K562 (cell line): Measurements from ENCODE around the gene ATG14. TPM values are rescaled to one million over a fixed set of nuclear protein-coding genes. Genes with fewer than 3 reads are reported as not detected.

ENCODE experiments used
- ATAC-seq: fragments of 200-7000 bp; cut with Tn5 transposase; 3 replicates; pipeline ENCODE4 v1.9.1; 2020; ENCODE audit warnings: moderate library complexity
- BruUV-seq: library from RNA; stranded (reverse); fragments of 400-500 nt; replicated peaks from 2 replicates; lab custom pipeline; 2021; lab: Mats Ljungman, UMichigan
- CTCF ChIA-PET: fragments of 300-600 bp; formaldehyde crosslinking; extraction: SDS; loops from one replicate; lab custom pipeline; 2021; ENCODE audit warnings: low intra/inter-chr PET ratio; lab: Yijun Ruan, JAX
- POLR2A ChIA-PET: fragments of 300-600, 350-650 bp; sonication (Branson Sonifier 250); formaldehyde crosslinking; extraction: SDS; loops from one replicate; lab custom pipeline; 2021; ENCODE audit warnings: antibody characterized with exemption, inconsistent platforms; lab: Yijun Ruan, JAX
- DNase-seq, 4 experiments: peaks; one replicate each; pipeline versions ENCODE4 v3.0.0 to v3.0.0-alpha.2; 2011 to 2018; ENCODE audit warnings: low spot score in 3 of 4, mixed read lengths in 3 of 4; ENCODE audit errors: extremely low read depth in 1 of 4
- FAIRE-seq: peaks from 2 replicates; lab custom pipeline; 2011; peaks lifted over from hg19 to GRCh38; lab: Jason Lieb, UNC
- H2AFZ ChIP-seq: 2 replicates; pipeline ENCODE4 v1.6.0; 2011; ENCODE audit warnings: low read depth, low read length, control low read depth, inconsistent platforms
- H3K27ac ChIP-seq: fragments of 200-600 bp; 3 replicates; pipeline ENCODE4 v1.8.0; 2011; ENCODE audit warnings: low read depth, mild to moderate bottlenecking, control low read depth, inconsistent platforms, low read length, moderate library complexity, mixed read lengths; ENCODE audit errors: extremely low read depth
- H3K27me3 ChIP-seq, 2 experiments: fragments of 300-600 bp in 1 of 2; 2 replicates in 1 of 2; 3 replicates in 1 of 2; pipeline versions ENCODE4 v1.6.0 to v1.8.0; 2011; ENCODE audit warnings: inconsistent platforms in 2 of 2, low read length in 2 of 2, mild to moderate bottlenecking in 1 of 2, mixed read lengths in 1 of 2, moderate library complexity in 1 of 2; ENCODE audit not compliant: control insufficient read depth in 2 of 2, insufficient read depth in 2 of 2
- H3K36me3 ChIP-seq: fragments of 300-600 bp; 3 replicates; pipeline ENCODE4 v1.8.0; 2011; ENCODE audit warnings: mild to moderate bottlenecking, low read length, inconsistent platforms; ENCODE audit not compliant: control insufficient read depth, insufficient read depth
- H3K4me1 ChIP-seq, 2 experiments: fragments of 200-600 bp in 1 of 2; replicated peaks in 1 of 2; 2 replicates in 1 of 2; 3 replicates in 1 of 2; pipeline versions ENCODE4 v1.5.1 to v1.8.0; 2011; ENCODE audit warnings: inconsistent platforms in 2 of 2, low read length in 2 of 2, mild to moderate bottlenecking in 1 of 2, mixed read lengths in 1 of 2, moderate library complexity in 1 of 2; ENCODE audit not compliant: control insufficient read depth in 2 of 2, insufficient read depth in 2 of 2
- H3K4me2 ChIP-seq: 2 replicates; pipeline ENCODE4 v1.6.1; 2011; ENCODE audit warnings: low read length, control low read depth, inconsistent platforms, mixed read lengths; ENCODE audit not compliant: insufficient read depth
- H3K4me3 ChIP-seq: fragments of 200-600 bp; sonication (generic), shearing (Covaris generic); 2 replicates; pipeline ENCODE4 v1.5.1; 2016; ENCODE audit warnings: control low read depth, inconsistent platforms
- H3K79me2 ChIP-seq: fragments of 200-600 bp; 3 replicates; pipeline ENCODE4 v1.8.0; 2011; ENCODE audit warnings: low read length, inconsistent platforms; ENCODE audit not compliant: control insufficient read depth, insufficient read depth
- H3K9ac ChIP-seq, 2 experiments: 2 replicates each; pipeline versions ENCODE4 v1.6.0 to v1.6.1; 2011; ENCODE audit warnings: low read depth in 2 of 2, low read length in 2 of 2, control low read depth in 1 of 2, inconsistent platforms in 1 of 2, mild to moderate bottlenecking in 1 of 2, mixed read lengths in 1 of 2; ENCODE audit not compliant: insufficient read depth in 1 of 2
- H3K9me1 ChIP-seq: one replicate; pipeline ENCODE4 v1.6.0; 2011; ENCODE audit warnings: inconsistent platforms, mild to moderate bottlenecking, low read length, moderate library complexity; ENCODE audit not compliant: control insufficient read depth, insufficient read depth
- H3K9me3 ChIP-seq: replicated peaks from 2 replicates; pipeline ENCODE4 v1.5.1; 2011; ENCODE audit warnings: low read depth, low read length, inconsistent platforms; ENCODE audit not compliant: control insufficient read depth, insufficient read depth
- H4K20me1 ChIP-seq: replicated peaks from 2 replicates; pipeline ENCODE4 v1.6.1; 2011; ENCODE audit warnings: low read length, inconsistent platforms, mixed read lengths; ENCODE audit not compliant: control insufficient read depth, insufficient read depth
- CGGBP1 ChIP-seq: fragments of 250-450 bp; sonication (Bioruptor Pico); IDR thresholded peaks from 2 replicates; pipeline ENCODE4 v1.9.0; 2021; ENCODE audit warnings: mild to moderate bottlenecking
- POLR2AphosphoS2 ChIP-seq: IDR thresholded peaks from 2 replicates; pipeline ENCODE4 v1.6.1; 2012; ENCODE audit warnings: low read length, improper control_type of control experiment
- RAD21 ChIP-seq, 2 experiments: fragments of 250-450 bp in 1 of 2; fragments of 450-650 bp in 1 of 2; sonication (Bioruptor Pico) in 1 of 2; formaldehyde crosslinking in 1 of 2; IDR thresholded peaks in 1 of 2; conservative IDR thresholded peaks in 1 of 2; 2 replicates each; pipeline versions ENCODE4 v1.4.0 to v1.8.0; 2020 to 2022; ENCODE audit warnings: mild to moderate bottlenecking in 2 of 2, moderate library complexity in 1 of 2
- RB1 ChIP-seq: fragments of 450-650 bp; IDR thresholded peaks from 2 replicates; pipeline ENCODE4 v1.6.1; 2017; ENCODE audit warnings: low read depth, mild to moderate bottlenecking
- STAT5A ChIP-seq: IDR thresholded peaks from 2 replicates; pipeline ENCODE4 v1.6.1; 2012; ENCODE audit warnings: low read length, inconsistent platforms, borderline replicate concordance
- TBP ChIP-seq: optimal IDR thresholded peaks from 2 replicates; pipeline ENCODE3; 2011; ENCODE audit warnings: low read depth, low read length, improper control_type of control experiment
- TCF7 ChIP-seq: sonication (generic); IDR thresholded peaks from 2 replicates; pipeline ENCODE4 v1.6.1; 2016; ENCODE audit warnings: antibody characterized with exemption, borderline replicate concordance
- ZFP91 ChIP-seq: sonication (generic); formaldehyde crosslinking; IDR thresholded peaks from 2 replicates; pipeline ENCODE4 v1.8.0; 2022; ENCODE audit warnings: mild to moderate bottlenecking, missing genetic modification reagents
- ZNF384 ChIP-seq: IDR thresholded peaks from 2 replicates; pipeline ENCODE4 v1.6.1; 2012; ENCODE audit warnings: low read depth, low read length, improper control_type of control experiment
- WGBS: fragments of 100-300 bp; shearing (Covaris generic); methylation state at CpG from one replicate; pipeline ENCODE4 v1.1.6; 2016; ENCODE audit warnings: low coverage, mixed read lengths; ENCODE audit not compliant: insufficient coverage; ENCODE audit errors: missing lambda C conversion rate; 5-methylcytosine and 5-hydroxymethylcytosine counted together
- in situ Hi-C: fragments of 300-500 bp; cut with MboI; formaldehyde crosslinking; loops from 4 replicates; pipeline ENCODE4 v1.15.0; 2018; ENCODE audit warnings: inconsistent platforms, mixed read lengths
- intact Hi-C: fragments of 100-400 bp; cut with micrococcal nuclease; formaldehyde crosslinking; loops from 2 replicates; pipeline ENCODE4 v1.14.2; 2022
- polyA plus RNA-seq, 8 experiments: library from polyadenylated mRNA; depleted of rRNA in 4 of 8; stranded (reverse) in 5 of 8; unstranded in 3 of 8; fragments of >200 nt; fragmentation: Nextera tagmentation in 2 of 8; fragmentation: Illumina TruSeq in 1 of 8; extraction: Ambion mirVana in 2 of 8; extraction: Trizol in 1 of 8; gene quantifications; 2 replicates each; pipeline versions ENCODE4 v1.2.1 to v1.2.3, GENCODE V29; 2011 to 2014; ENCODE audit warnings: inconsistent platforms in 1 of 8, missing spikeins in 1 of 8
- total RNA-seq, 7 experiments: library from RNA; depleted of rRNA in 6 of 7; stranded (reverse); fragments of >200 nt in 6 of 7; fragmentation: Illumina TruSeq in 2 of 7; extraction: Trizol in 2 of 7; gene quantifications; 2 replicates each; pipeline versions ENCODE4 v1.2.1 to v1.2.3, GENCODE V29; 2011 to 2021; ENCODE audit warnings: low replicate concordance in 1 of 7
- TF ChIP-seq, protein P1 (sequence below): sonication (generic); formaldehyde crosslinking; IDR thresholded peaks from 2 replicates; pipeline ENCODE4 v1.8.0; 2022; ENCODE audit warnings: missing genetic modification reagents, mild to moderate bottlenecking, borderline replicate concordance
- TF ChIP-seq, protein P2 (sequence below): sonication (generic); formaldehyde crosslinking; IDR thresholded peaks from 2 replicates; pipeline ENCODE4 v1.8.0; 2023; ENCODE audit warnings: mild to moderate bottlenecking, missing genetic modification reagents

Gene ATG14
- total and polyA plus RNA-seq, 9 of the 15 experiments (the other 6 are each of a cell fraction or from before 2014, with no cell fraction given): 0.55 to 4.2 (median 3.5) TPM

GRCh38 chr14:55339770-55340169, 71.9 kb downstream of the ATG14 start (continued):
- TF ChIP-seq, protein P1, sequence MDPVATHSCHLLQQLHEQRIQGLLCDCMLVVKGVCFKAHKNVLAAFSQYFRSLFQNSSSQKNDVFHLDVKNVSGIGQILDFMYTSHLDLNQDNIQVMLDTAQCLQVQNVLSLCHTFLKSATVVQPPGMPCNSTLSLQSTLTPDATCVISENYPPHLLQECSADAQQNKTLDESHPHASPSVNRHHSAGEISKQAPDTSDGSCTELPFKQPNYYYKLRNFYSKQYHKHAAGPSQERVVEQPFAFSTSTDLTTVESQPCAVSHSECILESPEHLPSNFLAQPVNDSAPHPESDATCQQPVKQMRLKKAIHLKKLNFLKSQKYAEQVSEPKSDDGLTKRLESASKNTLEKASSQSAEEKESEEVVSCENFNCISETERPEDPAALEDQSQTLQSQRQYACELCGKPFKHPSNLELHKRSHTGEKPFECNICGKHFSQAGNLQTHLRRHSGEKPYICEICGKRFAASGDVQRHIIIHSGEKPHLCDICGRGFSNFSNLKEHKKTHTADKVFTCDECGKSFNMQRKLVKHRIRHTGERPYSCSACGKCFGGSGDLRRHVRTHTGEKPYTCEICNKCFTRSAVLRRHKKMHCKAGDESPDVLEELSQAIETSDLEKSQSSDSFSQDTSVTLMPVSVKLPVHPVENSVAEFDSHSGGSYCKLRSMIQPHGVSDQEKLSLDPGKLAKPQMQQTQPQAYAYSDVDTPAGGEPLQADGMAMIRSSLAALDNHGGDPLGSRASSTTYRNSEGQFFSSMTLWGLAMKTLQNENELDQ (CRISPR knock-in tag): no peak
- TF ChIP-seq RAD21 (CRISPR knock-in tag; conservative IDR thresholded peaks at IDR 0.05 in 1 of 2, IDR thresholded peaks at IDR 0.05 in 1 of 2) (no peak), TCF7 (no peak), RB1 (no peak), CGGBP1 (no peak)

- FAIRE-seq: no peak
- ATAC-seq: no peak
- no TSS peak for BruUV-seq
- no peak overlapping the region for H3K27ac ChIP-seq
- WGBS: 90% methylated on average over 2 of the region's 3 CpGs
- TF ChIP-seq TBP: no peak
- TF ChIP-seq, protein P2, sequence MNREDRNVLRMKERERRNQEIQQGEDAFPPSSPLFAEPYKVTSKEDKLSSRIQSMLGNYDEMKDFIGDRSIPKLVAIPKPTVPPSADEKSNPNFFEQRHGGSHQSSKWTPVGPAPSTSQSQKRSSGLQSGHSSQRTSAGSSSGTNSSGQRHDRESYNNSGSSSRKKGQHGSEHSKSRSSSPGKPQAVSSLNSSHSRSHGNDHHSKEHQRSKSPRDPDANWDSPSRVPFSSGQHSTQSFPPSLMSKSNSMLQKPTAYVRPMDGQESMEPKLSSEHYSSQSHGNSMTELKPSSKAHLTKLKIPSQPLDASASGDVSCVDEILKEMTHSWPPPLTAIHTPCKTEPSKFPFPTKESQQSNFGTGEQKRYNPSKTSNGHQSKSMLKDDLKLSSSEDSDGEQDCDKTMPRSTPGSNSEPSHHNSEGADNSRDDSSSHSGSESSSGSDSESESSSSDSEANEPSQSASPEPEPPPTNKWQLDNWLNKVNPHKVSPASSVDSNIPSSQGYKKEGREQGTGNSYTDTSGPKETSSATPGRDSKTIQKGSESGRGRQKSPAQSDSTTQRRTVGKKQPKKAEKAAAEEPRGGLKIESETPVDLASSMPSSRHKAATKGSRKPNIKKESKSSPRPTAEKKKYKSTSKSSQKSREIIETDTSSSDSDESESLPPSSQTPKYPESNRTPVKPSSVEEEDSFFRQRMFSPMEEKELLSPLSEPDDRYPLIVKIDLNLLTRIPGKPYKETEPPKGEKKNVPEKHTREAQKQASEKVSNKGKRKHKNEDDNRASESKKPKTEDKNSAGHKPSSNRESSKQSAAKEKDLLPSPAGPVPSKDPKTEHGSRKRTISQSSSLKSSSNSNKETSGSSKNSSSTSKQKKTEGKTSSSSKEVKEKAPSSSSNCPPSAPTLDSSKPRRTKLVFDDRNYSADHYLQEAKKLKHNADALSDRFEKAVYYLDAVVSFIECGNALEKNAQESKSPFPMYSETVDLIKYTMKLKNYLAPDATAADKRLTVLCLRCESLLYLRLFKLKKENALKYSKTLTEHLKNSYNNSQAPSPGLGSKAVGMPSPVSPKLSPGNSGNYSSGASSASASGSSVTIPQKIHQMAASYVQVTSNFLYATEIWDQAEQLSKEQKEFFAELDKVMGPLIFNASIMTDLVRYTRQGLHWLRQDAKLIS (CRISPR knock-in tag): no peak
- no peak for TF ChIP-seq ZFP91 (CRISPR knock-in tag)
- TF ChIP-seq POLR2AphosphoS2: no peak
- TF ChIP-seq ZNF384: no peak
- no peak for TF ChIP-seq STAT5A
- H2AFZ ChIP-seq: no peak overlapping the region
- H4K20me1 ChIP-seq: 0 out of 2 replicates have a peak, but pooled peaks cover 8% of the 10 kb centered on the region
- peaks cover 0 to 7% of the 10 kb centered on the region in 2 experiments; a peak in 4 of 5 replicates for H3K4me1 ChIP-seq
- in situ Hi-C loops (no loop called here), intact Hi-C loops (no loop called here)
- no peak for DNase-seq
- POLR2A ChIA-PET: no interaction called here
- H3K9me1 ChIP-seq: no peaks in the 10 kb centered on the region
- no peak overlapping the region for H3K4me3 ChIP-seq
- peaks cover 3% of the 10 kb centered on the region; the same call in 1 of the 3 replicates for H3K36me3 ChIP-seq
- H3K9me3 ChIP-seq: no peaks in the 10 kb centered on the region
- CTCF ChIA-PET: no interaction called here
- H3K4me2 ChIP-seq: no peak overlapping the region
- H3K9ac ChIP-seq: no peak overlapping the region
- H3K27me3 ChIP-seq: no peaks in the 10 kb centered on the region
- H3K79me2 ChIP-seq: peaks cover 53% of the 10 kb centered on the region
Measured at GRCh38 chr14:55336691-55337090, 74.9 kb downstream of the ATG14 start.
